GM18507 (cell line): Measurements from ENCODE around the gene IPMK.

ENCODE experiments used
- DNase-seq: peaks from one replicate; pipeline ENCODE4 v3.0.0; 2011; ENCODE audit warnings: low read depth; ENCODE audit not compliant: insufficient read length; ENCODE audit errors: extremely low spot score
- FAIRE-seq: peaks from 2 replicates; lab custom pipeline; 2011; peaks lifted over from hg19 to GRCh38; lab: Jason Lieb, UNC

IPMK gene

DNA sequence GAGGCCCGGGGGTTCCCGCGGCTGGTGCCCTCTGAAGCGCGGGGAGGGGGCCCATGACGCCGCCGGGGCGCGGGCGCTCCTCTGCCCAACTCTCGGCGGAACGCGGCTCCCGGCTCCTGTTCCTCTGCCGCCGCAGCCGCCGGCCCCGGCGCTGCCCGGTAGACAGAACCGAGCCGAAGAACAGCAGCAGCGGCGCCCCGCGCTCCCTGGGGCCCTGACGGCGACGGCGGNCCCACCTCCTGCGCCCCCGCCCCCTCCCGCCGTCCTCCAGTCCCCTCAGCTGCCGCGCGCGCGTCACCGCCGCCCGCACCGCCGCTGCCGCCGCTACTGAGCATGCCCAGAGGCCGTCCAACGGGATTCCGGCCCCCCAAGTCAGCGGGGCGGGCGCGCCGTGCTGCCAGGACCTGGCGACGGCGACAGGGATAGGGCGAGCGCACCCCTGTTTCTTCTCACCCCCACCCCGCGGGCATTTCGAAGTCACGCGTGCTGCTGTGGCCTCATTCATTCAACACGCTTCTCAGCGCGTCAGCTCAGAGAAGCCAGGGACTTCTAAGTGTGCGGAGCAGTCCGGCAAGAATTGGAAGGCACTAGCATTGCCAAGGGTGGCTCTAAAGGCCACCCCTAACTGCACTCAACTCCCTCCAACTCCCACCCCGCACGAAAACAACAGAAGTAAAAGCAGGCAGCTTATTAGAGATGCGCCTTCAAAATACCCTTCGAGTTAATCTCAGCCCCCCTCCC, at the start of gene IPMK:
TSS of gene IPMK (minus strand) at position 182 of the 741 bp plus-strand sequence. CDS start 283 bp downstream, outside the sequence.
- DNase-seq (peak; percentile 42), FAIRE-seq (peak; percentile 76)

DNA sequence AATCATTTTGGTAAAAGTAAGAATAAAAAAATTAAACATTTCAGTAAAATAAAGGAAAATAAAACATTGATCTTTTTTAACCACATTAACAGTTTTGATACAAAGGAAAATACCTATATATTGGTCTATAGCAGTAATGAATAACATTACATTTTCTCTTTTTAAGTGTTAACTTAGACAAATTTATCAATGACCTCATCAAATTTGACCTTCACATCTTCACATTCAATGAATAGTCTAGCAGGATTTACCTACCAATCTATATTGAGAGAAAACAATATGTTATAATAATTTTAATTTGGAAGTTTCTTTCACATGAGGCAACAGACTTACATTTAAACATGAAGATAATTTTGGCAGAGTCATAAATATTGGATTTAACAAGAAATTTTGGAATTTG, 49.2 kb upstream of the IPMK start:
- DNase-seq: no peak
- FAIRE-seq: no peak

DNA sequence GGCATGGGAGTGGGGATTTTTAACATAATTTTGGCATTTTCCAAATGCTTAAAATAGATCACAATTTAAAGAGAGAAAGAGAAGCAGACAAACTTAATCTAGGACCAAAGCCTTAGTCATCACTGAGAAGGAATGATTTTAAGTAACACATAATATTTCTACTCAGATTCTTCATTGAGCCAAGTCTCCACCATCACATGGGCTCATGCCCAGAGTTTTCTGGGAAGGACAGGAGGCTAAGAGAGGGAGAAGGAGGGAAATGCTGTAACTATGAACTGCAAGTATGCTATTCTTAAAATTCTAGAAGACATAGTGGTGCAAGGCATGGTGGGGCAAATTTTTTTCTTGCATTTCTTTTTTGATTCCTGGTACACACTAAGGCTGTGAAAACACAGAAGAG, 43.3 kb upstream of the IPMK start:
- no peak for FAIRE-seq
- DNase-seq: no peak

DNA sequence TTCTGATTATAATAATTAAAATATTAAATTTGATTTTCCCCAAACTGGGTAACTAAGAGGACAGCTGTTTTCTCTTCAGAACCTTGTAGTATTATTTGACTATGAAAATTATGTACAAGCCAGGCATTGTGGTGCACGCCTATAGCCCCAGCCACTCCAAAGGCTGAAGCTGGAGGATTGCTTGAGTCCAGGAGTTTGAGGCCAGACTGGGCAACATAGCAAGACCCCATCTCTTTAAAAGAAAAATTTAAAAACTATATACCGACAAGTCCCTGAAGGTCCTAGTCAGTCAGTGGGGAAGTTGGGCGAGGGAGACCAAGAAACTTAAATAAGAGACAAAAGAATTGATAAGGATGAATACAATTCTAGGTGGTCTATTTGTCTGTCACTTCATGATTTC, 40.0 kb upstream of the IPMK start:
- DNase-seq: no peak
- FAIRE-seq: no peak

DNA sequence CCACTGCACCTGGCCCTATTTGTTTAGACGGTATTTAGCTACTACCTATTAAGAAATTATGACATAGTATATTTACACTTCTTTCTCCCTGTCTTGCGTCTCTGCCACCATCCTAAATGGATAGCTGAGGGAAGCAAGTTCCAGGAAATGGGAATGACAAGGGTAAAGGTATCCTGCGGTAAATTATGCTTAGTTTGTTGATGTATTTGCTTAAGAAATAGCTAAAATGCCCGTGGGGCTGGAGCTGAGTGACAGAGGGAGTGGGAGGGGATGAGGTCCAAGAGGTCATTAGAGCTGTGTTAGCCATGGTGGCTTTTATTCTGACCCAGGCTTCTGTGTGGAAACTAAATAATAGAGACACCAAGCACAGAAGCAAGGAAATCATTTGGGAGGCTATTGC, 38.1 kb upstream of the IPMK start:
- FAIRE-seq (no peak), DNase-seq (no peak)

DNA sequence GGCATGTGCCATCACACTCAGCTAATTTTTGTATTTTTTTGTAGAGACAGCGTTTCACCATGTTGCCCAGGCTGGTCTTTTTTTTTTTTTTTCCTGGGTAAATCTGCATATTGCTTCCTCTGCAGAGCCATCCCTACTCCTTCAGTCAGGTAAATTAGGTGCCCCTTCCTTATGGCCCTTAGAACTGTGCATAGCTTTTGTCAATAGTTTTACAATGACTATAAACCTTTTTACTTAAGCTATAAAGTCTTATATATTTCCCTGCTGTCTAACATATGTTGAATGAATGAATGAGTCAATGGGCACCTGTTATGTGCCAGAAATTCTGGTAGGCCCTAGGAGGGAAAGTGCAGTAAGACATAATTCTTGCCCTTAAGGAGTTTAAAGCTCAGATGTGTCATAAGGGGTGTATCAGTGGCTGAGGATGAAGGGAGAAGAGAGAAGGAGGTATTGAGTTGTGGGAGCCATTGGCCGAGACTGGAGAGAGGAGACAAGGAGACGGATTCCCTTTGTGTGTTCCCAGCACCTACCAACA, 36.5 kb upstream of the IPMK start:
- DNase-seq (no peak), FAIRE-seq (no peak)

DNA sequence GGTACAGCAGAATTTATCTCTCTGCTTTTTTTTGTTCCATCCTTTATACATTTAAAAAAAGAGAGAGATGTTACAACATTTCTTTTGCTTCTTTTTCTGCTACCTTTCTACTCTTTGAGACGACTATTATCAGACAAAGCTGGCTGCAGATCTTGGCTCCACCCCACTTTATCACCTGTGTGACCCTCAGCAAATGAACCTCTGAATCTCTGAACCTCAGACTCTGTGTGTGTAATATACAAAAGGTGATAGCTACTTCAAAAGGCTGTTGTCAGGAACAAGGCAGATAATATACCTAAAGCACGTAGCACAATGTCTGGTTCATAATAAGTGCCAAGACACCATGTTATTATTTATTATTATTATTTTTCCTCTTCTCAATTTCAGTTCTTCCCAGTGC, 34.6 kb upstream of the IPMK start:
- no peak for DNase-seq
- FAIRE-seq: no peak

DNA sequence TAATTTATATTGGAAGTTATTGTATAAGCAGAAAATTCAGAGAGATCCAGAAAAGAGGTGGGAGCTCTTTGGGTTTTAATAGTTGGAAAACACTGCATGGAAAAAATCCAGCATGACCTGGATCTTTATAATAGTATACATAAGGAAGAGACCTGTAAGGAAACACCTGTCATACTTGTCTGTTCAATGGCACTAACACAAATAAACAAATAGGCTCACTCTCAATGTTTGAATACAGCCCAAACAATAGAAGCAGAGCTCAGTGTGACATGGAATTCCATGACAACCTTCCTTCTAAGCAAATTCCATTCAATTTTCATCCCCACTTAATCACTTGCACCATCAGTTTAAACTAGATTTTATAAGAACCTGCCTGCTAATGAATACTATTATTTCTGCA, 33.0 kb upstream of the IPMK start:
- no peak for FAIRE-seq

DNA sequence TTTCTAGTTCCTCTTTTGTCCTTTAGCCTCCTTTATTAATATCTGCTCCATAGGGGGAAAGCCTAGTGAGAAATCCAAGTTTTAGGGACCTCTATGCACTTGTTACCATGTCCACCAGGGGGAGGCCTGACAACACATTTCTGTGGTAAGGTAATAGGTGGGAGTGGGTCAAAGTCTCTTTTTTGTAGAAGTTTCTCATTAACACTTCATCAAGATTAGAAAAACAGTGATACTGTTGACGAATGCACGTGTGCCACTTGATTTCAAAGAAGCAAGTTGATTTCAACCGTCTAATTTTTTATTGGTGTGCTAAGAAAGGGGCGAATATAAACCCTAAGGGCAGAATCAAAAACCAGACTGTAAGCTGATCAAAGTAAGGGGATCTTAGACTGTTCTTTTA, 31.9 kb upstream of the IPMK start:
- DNase-seq (peak; percentile 8), FAIRE-seq (peak; percentile 90)

More for the DNA sequence above, 33.0 kb upstream of the IPMK start:
- no peak for DNase-seq

DNA sequence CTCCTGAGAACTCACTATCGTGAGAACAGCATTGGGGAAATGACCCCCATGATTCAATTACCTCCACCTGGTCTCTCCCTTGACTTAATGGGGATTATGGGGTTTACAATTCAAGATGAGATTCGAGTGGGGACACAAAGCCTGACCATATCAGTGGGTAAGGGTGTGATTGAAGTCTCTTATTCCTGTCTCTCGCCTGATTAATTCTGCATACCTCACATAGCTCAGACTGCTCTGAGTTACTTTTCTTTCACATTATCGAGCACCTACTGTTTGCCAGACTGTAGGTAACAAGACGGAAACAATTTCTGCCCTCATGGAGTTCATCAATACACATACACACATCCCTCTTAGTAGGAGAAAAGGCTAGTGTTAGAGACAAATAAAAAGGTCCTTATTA, 26.3 kb upstream of the IPMK start:
- no peak for FAIRE-seq

DNA sequence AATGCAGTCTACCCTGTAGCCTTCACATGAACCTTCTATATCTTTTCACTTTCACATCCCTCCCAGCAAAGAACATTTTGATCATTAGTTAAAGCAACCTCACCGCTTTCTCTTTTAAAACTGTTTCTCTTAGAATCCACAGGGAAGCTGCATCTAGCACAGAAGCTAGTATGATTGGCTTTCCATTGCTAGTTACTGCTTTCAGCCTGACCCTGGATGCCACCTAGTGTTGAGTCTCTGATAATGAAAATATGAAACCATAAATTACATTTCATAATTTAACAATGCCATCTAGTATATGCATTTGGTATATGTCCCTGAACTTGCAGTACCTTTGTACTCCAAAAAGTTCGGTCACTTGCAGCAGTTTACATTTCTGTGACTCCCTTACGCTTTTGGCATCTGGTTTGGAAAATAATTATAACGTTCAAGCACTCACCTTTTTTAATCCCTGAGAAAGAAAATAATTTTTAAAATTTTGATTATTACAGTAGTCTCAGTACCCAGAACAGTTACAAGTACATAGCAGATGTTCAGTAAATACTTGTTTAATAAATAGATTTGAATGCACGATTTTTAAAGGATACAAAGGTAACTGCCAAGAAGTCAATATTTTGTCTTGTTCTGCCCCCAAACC, 24.0 kb upstream of the IPMK start:
- peak; percentile 3 for DNase-seq
- peak; percentile 77 for FAIRE-seq

More for the DNA sequence above, 26.3 kb upstream of the IPMK start:
- no peak for DNase-seq

DNA sequence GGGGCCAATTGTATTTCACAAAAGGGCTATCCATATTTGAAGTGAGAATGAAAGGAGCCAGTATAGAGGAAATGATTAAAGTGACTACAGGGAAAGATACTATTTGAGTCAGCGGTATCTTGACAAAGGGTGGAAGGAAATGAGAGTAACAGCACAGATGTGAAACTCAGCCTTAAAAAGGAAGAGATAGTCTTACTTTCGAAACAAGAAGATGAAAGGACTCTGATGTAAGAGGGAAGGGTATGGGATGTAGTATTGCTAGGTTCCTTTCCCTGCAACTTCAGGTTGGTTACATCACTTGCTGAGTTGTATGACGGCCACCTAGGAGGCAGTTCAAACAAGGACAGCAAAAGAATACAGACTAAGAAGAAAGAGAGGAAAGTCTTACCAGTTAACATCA, 14.9 kb upstream of the IPMK start:
- FAIRE-seq (peak; percentile 93), DNase-seq (no peak)

DNA sequence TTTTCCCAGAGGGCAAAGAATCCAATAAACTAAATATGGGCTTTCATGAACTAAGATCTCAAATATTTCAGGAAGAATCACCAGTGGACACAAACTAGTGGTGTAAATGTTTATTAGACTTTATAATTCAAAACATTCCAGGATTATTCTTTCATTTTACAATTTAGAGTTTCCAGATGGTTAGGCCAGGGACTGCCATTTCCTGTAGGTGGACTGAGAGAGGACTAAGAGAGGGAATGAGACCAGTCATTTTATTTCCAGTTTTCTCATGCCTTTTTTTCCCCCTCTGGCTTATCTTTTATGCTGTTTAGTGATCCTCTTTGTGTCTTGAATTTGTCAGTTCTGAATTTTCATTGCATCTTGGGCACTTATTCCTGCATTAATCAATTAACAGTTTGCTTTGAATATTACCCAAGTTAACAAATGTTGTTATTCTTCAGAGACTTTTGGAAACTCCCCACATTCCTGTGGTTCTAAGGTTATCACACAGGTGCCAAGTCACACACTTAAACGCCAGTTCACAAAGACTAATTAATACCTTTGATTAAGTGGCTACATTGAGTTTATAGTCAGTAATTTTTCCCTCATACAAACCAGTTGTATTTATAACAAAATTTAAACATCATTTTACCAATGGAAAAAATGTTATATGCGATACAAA, 13.5 kb upstream of the IPMK start:
- no peak for DNase-seq
- FAIRE-seq: no peak

DNA sequence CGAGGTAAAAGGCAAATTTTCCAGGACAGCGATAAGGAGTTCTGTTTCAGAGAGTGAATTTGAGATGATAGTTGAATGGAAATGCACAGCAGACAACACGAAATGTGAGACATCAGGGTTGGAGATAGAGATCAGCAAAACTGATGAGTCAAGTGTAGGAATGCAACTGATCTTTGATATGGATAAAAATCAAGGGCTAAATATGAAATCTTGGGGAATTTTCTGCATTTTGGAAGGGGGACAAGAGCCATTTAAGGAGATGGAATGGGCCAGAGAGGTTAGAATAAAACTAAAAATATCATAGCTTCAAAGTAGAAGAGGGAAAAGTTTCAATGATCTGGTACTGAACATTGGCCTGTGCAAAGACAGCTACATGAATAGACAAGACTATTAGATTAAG, 12.8 kb upstream of the IPMK start:
- no peak for FAIRE-seq
- no peak for DNase-seq

DNA sequence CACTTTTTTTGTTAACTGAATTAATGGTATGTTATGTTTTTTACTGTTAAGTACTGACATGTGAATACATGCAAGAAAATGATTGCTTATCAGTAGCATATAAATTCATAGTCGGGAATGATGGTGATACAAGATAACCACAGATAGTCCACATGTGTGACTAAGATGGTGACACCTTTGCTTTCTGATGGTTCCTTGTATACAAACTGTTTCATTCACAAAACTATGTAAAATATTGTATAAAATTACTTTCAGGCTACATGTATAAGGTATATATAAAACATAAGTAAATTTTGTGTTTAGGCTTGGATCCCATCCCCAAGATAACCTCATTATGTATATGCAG, 11.2 kb upstream of the IPMK start:
- FAIRE-seq (no peak), DNase-seq (no peak)

DNA sequence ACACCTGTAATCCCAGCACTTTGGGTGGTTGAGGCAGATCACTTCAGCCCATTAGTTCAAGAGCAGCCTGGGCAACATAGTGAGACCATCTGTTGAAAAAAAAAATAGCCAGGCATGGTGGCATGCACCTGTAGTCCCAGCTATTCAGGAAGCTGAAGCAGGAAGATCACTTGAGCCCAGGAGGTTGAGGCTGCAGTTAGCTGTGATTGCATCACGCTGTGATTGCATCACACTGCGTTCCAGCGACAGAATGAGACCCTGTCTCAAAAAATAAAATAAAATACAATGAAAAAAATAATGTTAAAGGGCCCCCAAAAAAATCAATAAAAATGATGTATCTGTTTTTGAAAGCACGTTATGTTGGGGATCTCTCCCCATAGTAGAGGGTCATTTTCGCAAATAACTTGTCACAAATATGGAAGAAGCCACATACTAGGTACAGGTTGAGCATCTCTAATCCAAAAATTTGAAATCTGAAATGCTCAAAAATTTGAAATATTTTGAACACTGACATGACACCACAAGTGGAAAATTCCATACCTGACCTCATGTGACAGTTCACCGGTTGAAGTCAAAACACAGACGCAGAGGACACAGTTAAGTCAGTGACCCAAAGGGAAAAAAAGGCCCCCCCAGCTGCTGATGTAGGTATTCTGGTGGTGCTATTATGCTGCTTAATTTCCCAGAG, 10.7 kb upstream of the IPMK start:
- FAIRE-seq (no peak), DNase-seq (no peak)

DNA sequence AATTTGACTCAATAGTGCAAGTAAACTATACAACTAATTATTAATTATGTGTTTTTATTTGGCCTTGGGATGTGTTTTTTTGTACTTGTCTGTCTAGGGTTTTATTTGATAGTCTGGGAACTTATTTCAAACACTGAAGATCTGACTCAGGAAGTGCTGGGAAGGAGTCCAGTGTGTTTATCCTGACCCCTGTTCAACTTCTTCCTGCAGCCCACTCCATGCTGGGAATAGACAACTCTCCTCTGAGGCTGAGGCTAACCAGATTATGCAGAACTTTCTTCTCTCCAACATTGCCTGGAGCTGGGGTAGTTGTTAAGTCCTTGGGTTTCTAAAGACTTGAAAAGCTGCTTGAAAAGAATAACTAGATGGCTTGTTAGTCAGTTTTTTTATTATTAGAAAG, 8.2 kb upstream of the IPMK start:
- DNase-seq (no peak), FAIRE-seq (no peak)

DNA sequence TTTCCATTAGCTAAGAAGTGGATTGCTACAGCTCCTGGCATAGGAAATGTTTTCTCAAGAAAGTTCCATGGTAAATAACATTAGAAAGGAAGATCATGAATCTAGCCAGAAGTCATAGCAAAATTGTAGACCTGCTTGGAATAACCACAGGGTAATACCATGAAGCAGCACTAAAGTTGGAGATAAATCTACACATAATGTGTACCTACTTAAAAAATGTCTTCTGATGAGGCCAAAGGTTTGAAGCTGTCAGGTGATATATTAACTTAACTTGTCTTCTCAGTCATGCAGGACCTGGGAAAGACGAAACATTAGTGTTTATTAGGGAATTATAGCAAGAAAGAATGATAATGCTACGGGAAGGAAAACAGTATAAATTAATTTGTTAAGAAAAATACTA, 7.6 kb upstream of the IPMK start:
- FAIRE-seq (no peak), DNase-seq (no peak)

DNA sequence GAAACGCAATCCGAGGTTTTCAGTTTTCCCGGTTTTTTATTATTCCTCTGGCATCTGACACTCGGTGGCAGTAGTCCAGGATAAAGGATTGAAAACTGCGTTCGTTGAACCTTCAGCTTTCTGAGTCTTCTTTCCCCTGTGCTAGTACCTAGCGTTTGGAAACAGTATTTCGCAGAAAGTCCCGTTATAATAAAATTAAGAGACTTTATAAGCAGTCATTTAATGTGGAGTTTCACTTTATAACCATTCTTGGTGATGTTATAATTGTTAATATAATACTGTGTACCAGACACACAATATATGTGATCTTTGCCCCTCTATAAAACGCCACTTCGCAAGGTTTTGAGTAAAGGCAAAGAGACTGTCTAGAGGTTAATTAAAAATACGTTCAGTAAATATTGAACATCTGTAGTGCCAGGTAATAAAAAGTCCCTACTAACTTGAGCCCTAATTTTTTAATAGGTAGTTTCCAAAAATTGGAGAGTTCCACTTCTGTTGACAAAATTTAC, 2.1 kb upstream of the IPMK start:
- no peak for DNase-seq
- no peak for FAIRE-seq
